ENCODE results near the gene IP6K1.
A peak's percentile ranks its signal among the peaks of the same experiment; 100 is the strongest.

The IP6K1 gene

DNA sequence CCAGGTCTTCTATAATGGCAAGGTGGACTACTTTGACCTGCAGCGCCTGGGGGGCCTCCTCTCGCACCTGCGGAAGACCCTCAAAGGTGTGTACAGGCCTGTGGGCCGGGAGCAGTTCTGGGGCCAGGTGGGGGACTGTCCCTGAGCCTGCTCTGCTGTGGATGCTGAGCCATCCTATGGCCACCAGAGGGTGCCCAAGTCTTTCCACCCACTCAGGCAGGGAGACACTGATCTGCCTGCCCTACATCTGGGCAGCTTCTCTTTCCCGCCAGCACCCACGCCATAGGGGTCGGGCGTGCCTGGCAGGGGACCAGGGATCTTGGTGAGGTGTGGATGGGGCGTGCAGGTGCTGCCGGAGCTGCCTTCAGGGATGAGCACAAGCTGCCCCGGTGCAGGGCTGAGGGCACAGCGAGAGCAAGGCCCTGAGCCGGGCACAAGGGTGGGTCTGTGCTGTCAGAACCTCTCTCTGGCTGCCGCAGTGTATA lies 82.9 kb downstream of the IP6K1 start:
- POLR2A ChIA-PET, result no interaction called here
- no peak for TF ChIP-seq TARDBP (IDR thresholded peaks at IDR 0.05)
- no peak for TF ChIP-seq HDGF (IDR thresholded peaks at IDR 0.05; ENCODE audit: borderline replicate concordance)
- no peak for TF ChIP-seq CTBP1 (IDR thresholded peaks at IDR 0.05; ENCODE audit: borderline replicate concordance)
- TF ChIP-seq NFRKB (IDR thresholded peaks at IDR 0.05), result no peak
- TF ChIP-seq FOXK2 (IDR thresholded peaks at IDR 0.05), result no peak
- no peak for TF ChIP-seq ELF4 (IDR thresholded peaks at IDR 0.05)
- TF ChIP-seq SP1 (IDR thresholded peaks at IDR 0.05), result no peak
- no peak for TF ChIP-seq ZNF384 (IDR thresholded peaks at IDR 0.05)
- TF ChIP-seq, protein P1, sequence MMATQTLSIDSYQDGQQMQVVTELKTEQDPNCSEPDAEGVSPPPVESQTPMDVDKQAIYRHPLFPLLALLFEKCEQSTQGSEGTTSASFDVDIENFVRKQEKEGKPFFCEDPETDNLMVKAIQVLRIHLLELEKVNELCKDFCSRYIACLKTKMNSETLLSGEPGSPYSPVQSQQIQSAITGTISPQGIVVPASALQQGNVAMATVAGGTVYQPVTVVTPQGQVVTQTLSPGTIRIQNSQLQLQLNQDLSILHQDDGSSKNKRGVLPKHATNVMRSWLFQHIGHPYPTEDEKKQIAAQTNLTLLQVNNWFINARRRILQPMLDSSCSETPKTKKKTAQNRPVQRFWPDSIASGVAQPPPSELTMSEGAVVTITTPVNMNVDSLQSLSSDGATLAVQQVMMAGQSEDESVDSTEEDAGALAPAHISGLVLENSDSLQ (IDR thresholded peaks at IDR 0.05), result no peak
- no peak for TF ChIP-seq BHLHE40 (IDR thresholded peaks at IDR 0.05; ENCODE audit: borderline replicate concordance)
- TF ChIP-seq SUZ12 (IDR thresholded peaks at IDR 0.05), result no peak
- no peak for TF ChIP-seq ARNT (IDR thresholded peaks at IDR 0.05)
- no peak for TF ChIP-seq LEF1 (IDR thresholded peaks at IDR 0.05; ENCODE audit: borderline replicate concordance)
- TF ChIP-seq L3MBTL2 (conservative IDR thresholded peaks at IDR 0.05), result no peak
- no peak for TF ChIP-seq FOXM1 (IDR thresholded peaks at IDR 0.05; ENCODE audit: borderline replicate concordance)
- TF ChIP-seq FOXA1 (IDR thresholded peaks at IDR 0.05), result no peak
- peak; percentile 86 for DNase-seq (ENCODE audit: extremely low spot score)
- CTCF ChIA-PET, result no interaction called here

DNA sequence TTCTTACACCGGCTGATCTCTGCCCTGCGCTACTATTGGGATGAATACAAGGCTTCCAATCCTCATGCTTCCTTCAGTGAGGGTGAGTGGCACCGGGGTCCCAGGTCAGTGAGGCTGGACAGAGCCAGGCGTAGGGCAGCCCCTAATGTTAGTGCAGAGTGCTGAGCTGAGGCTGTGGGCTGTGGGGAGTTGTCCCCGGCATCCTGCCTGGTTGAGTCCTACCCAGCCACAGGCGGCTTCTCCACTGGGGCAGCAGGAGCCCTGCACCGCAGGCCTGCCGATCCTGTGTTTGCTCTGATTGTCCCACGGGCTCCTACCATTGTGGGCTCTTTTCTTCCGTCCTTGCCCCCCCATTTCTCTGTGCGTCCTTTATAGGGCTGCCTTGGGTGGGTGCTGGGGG lies 83.7 kb downstream of the IP6K1 start:
- no peak for DNase-seq (ENCODE audit: extremely low spot score)
- TF ChIP-seq, protein P1 (IDR thresholded peaks at IDR 0.05), result no peak
- TF ChIP-seq FOXK2 (IDR thresholded peaks at IDR 0.05) (no peak), FOXM1 (IDR thresholded peaks at IDR 0.05; ENCODE audit: borderline replicate concordance) (no peak), SP1 (IDR thresholded peaks at IDR 0.05) (no peak), SUZ12 (IDR thresholded peaks at IDR 0.05) (no peak)
- POLR2A ChIA-PET, result interaction anchor here (0.9 kb wide), 1 partner anchor 18 kb away, joined by 3 read pairs; no protein-coding TSS in a partner anchor
- CTCF ChIA-PET, result no interaction called here

DNA sequence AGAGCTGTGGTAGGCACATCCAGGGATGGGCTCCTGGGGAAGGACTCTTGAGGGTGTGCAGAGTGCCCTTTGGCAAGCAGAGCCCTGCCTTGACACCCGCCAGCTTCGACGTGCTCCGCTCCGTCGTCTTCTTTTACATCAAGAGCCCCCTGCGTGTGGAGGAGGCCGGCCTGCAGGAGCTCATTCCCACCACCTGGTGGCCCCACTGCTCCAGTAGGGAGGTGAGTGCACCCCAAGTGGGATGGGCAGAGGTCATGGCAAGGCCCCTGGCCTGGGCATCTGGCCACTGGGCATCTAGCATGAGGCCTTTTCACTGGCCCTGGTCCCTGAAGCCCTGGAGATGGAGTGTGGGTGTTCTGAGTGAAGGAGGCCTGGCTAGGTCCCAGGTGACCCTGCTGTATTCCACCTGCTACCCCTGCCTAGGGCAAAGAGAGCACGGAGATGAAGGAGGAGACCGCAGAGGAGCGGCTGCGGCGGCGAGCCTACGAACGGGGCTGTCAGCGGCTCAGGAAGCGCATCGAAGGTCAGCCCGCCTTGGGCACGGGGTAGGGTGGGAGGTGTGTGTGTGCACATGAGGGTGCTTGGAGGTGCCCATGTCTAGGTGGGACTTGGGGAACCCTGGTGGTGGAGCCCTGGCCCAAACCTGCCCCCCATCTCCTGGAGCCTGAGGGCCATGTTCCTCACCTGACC lies 84.8 kb downstream of the IP6K1 start:
- CTCF ChIA-PET, result interaction anchor here (0.6 to 1.8 kb wide), 7 partner anchors 22 to 416 kb away, joined by 3 to 8 read pairs (median 4); partner anchors contain the start of gene GMPPB
- DNase-seq (ENCODE audit: extremely low spot score), result peak; percentile 35
- POLR2A ChIA-PET, result interaction anchor here (1.5 kb wide), 1 partner anchor 162 kb away, joined by 5 read pairs; no protein-coding TSS in a partner anchor
- no peak for TF ChIP-seq BHLHE40 (IDR thresholded peaks at IDR 0.05; ENCODE audit: borderline replicate concordance)
- no peak for TF ChIP-seq FOXM1 (IDR thresholded peaks at IDR 0.05; ENCODE audit: borderline replicate concordance)
- TF ChIP-seq CTBP1 (IDR thresholded peaks at IDR 0.05; ENCODE audit: borderline replicate concordance), result no peak
- no peak for TF ChIP-seq L3MBTL2 (conservative IDR thresholded peaks at IDR 0.05)
- TF ChIP-seq HDGF (IDR thresholded peaks at IDR 0.05; ENCODE audit: borderline replicate concordance), result no peak
- no peak for TF ChIP-seq TARDBP (IDR thresholded peaks at IDR 0.05)
- TF ChIP-seq ZNF384 (IDR thresholded peaks at IDR 0.05), result no peak

DNA sequence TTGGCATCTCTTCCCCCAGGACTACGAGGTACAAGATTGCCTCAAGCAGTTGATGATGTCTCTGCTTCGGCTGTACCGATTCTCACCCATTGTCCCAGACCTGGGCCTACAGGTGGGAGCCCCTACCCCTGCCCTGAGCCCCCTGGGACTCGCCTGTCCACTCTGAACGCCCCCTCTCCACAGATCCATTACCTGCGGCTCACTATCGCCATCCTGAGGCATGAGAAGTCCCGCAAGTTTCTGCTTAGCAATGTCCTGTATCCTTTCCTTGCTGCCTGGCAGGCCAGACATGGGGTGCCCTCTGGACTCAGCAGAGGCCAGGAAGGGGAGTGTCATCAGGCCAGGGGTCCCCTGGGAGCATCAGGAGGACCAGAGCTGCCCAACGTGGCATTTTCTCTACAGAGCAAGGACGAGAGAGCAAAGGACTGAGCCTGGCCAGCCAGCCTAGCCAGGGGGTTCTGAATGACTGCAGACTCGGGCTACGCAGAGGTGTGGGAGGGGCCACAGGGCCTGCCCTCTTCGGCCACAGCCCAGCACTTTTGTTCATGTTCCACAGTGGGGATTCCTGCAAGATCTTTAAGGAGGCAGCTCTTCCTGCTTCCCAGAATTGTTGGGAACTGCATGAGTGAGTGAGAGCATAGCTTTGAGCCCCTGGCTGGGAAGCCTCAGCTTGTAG lies 85.8 kb downstream of the IP6K1 start:
- no peak for TF ChIP-seq CTBP1 (IDR thresholded peaks at IDR 0.05; ENCODE audit: borderline replicate concordance)
- TF ChIP-seq SP1 (IDR thresholded peaks at IDR 0.05), result no peak
- TF ChIP-seq BHLHE40 (IDR thresholded peaks at IDR 0.05; ENCODE audit: borderline replicate concordance), result no peak
- no peak for TF ChIP-seq NFRKB (IDR thresholded peaks at IDR 0.05)
- no peak for TF ChIP-seq ELF4 (IDR thresholded peaks at IDR 0.05)
- no peak for TF ChIP-seq ZNF384 (IDR thresholded peaks at IDR 0.05)
- TF ChIP-seq, protein P1 (IDR thresholded peaks at IDR 0.05), result no peak
- no peak for TF ChIP-seq LEF1 (IDR thresholded peaks at IDR 0.05; ENCODE audit: borderline replicate concordance)
- no peak for TF ChIP-seq FOXM1 (IDR thresholded peaks at IDR 0.05; ENCODE audit: borderline replicate concordance)
- TF ChIP-seq L3MBTL2 (conservative IDR thresholded peaks at IDR 0.05), result no peak
- no peak for TF ChIP-seq ARNT (IDR thresholded peaks at IDR 0.05)
- ChIA-PET CTCF (interaction anchor here (0.9 to 1.8 kb wide), 5 partner anchors 23 to 160 kb away, joined by 3 to 8 read pairs (median 4); partner anchors contain the start of gene GMPPB), POLR2A (interaction anchor here (1.5 kb wide), 1 partner anchor 161 kb away, joined by 5 read pairs; no protein-coding TSS in a partner anchor)
- no peak for DNase-seq (ENCODE audit: extremely low spot score)

DNA sequence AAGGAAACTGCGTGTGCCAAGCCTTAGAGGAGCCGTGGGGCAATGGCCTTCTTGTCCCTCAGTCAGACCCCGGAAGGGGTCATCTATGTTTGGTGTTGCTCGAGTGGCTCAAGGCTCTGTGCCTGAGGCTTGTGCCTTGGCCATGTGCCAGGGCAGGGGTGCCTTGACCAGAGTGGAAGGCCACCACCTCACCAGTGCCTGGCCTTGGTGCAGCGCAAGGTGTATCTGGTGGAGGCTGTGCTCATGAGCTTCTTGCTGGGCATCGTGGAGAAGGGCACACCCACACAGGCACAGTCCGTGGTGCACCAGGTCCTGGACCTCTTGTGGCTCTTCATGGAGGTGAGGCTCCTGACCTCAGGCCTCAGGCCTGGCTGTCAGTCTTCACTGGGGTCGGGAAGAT lies 86.3 kb downstream of the IP6K1 start:
- no peak for DNase-seq (ENCODE audit: extremely low spot score)
- POLR2A ChIA-PET, result no interaction called here
- CTCF ChIA-PET, result interaction anchor here (1.8 kb wide), 1 partner anchor 139 kb away, joined by 8 read pairs; no protein-coding TSS in a partner anchor

More for the DNA sequence above, 86.3 kb downstream of the IP6K1 start:
- TF ChIP-seq ZNF384 (IDR thresholded peaks at IDR 0.05) (no peak), LEF1 (IDR thresholded peaks at IDR 0.05; ENCODE audit: borderline replicate concordance) (no peak), FOXA1 (IDR thresholded peaks at IDR 0.05) (no peak)
